CD14-positive monocyte (primary cell): Measurements from ENCODE around the gene MPP7. TPM values are rescaled to one million over a fixed set of nuclear protein-coding genes. Genes with fewer than 3 reads are reported as not detected.

ENCODE experiments used
- DNase-seq, 3 donors: peaks; one replicate each; pipeline ENCODE4 v3.0.0-alpha.2; 2011 to 2022
- H2AFZ ChIP-seq: 2 replicates; pipeline ENCODE4 v1.6.0; 2012; ENCODE audit warnings: mild to moderate bottlenecking, low read depth, low read length, inconsistent platforms; ENCODE audit not compliant: insufficient read depth, poor library complexity, severe bottlenecking
- H3K27ac ChIP-seq, 2 donors: 1 replicate in 1 of 2; 2 replicates in 1 of 2; pipeline ENCODE4 v1.5.1; 2012 to 2013; ENCODE audit warnings: low read length in 2 of 2, control low read depth in 1 of 2, inconsistent platforms in 1 of 2, low read depth in 1 of 2, mild to moderate bottlenecking in 1 of 2
- H3K27me3 ChIP-seq, 2 donors: one replicate each; pipeline versions ENCODE4 v1.6.0 to v1.6.1; 2011 to 2013; ENCODE audit warnings: low read length in 2 of 2; ENCODE audit not compliant: control insufficient read depth in 2 of 2, insufficient read depth in 2 of 2
- H3K36me3 ChIP-seq, 2 donors: replicated peaks in 1 of 2; 1 replicate in 1 of 2; 2 replicates in 1 of 2; pipeline versions ENCODE4 v1.5.1 to v1.6.1; 2012 to 2013; ENCODE audit warnings: low read length in 2 of 2, control low read depth in 1 of 2, inconsistent platforms in 1 of 2, mild to moderate bottlenecking in 1 of 2; ENCODE audit not compliant: insufficient read depth in 2 of 2, control insufficient read depth in 1 of 2
- H3K4me1 ChIP-seq, 2 donors: 1 replicate in 1 of 2; 2 replicates in 1 of 2; pipeline versions ENCODE4 v1.5.1 to v1.6.1; 2012 to 2013; ENCODE audit warnings: low read length in 2 of 2, control low read depth in 1 of 2, inconsistent platforms in 1 of 2, mild to moderate bottlenecking in 1 of 2, moderate library complexity in 1 of 2; ENCODE audit not compliant: insufficient read depth in 2 of 2, control insufficient read depth in 1 of 2
- H3K4me2 ChIP-seq: replicated peaks from 2 replicates; pipeline ENCODE3; 2012; ENCODE audit warnings: low read length, moderate library complexity, mild to moderate bottlenecking; ENCODE audit not compliant: poor library complexity, severe bottlenecking; ENCODE audit errors: extremely low read depth
- H3K4me3 ChIP-seq, 3 experiments: fragments of 200-600 bp in 1 of 3; sonication (generic) in 1 of 3; replicated peaks in 1 of 3; 1 replicate in 2 of 3; 2 replicates in 1 of 3; pipeline ENCODE4 v1.5.1; 2011 to 2013; ENCODE audit warnings: low read length in 3 of 3, mild to moderate bottlenecking in 3 of 3, control low read depth in 2 of 3, low read depth in 2 of 3, inconsistent platforms in 1 of 3, moderate library complexity in 1 of 3
- H3K79me2 ChIP-seq: 2 replicates; pipeline ENCODE4 v1.6.0; 2012; ENCODE audit warnings: mild to moderate bottlenecking, control low read depth, inconsistent platforms, low read length, moderate library complexity; ENCODE audit not compliant: insufficient read depth
- H3K9ac ChIP-seq: 2 replicates; pipeline ENCODE4 v1.6.0; 2017; ENCODE audit warnings: low read length, mild to moderate bottlenecking; ENCODE audit not compliant: insufficient read depth, poor library complexity, severe bottlenecking
- H3K9me3 ChIP-seq, 2 donors: replicated peaks in 1 of 2; 1 replicate in 1 of 2; 2 replicates in 1 of 2; pipeline versions ENCODE4 v1.5.1 to v1.6.1; 2012 to 2013; ENCODE audit warnings: low read length in 2 of 2, control low read depth in 1 of 2; ENCODE audit not compliant: control insufficient read depth in 1 of 2, insufficient read depth in 1 of 2
- H4K20me1 ChIP-seq: 2 replicates; pipeline ENCODE4 v1.6.0; 2012; ENCODE audit warnings: mild to moderate bottlenecking, low read length, control low read depth, moderate library complexity; ENCODE audit not compliant: insufficient read depth
- H3K27ac Mint-ChIP-seq, 7 donors: one replicate each; pipeline ENCODE4 v1.8.0; 2020; ENCODE audit warnings: mild to moderate bottlenecking in 7 of 7, mixed read lengths in 7 of 7, moderate library complexity in 6 of 7, inconsistent platforms in 2 of 7
- H3K27me3 Mint-ChIP-seq, 3 donors: one replicate each; pipeline ENCODE4 v1.8.0; 2021 to 2022; ENCODE audit warnings: low read depth in 3 of 3, mild to moderate bottlenecking in 3 of 3, mixed read lengths in 3 of 3, moderate library complexity in 3 of 3, inconsistent platforms in 1 of 3
- H3K36me3 Mint-ChIP-seq, 2 donors: one replicate each; pipeline ENCODE4 v1.8.0; 2020; ENCODE audit warnings: mixed read lengths in 2 of 2, inconsistent platforms in 1 of 2, mild to moderate bottlenecking in 1 of 2
- H3K4me1 Mint-ChIP-seq: one replicate; pipeline ENCODE4 v1.8.0; 2020; ENCODE audit warnings: mild to moderate bottlenecking, mixed read lengths
- H3K4me3 Mint-ChIP-seq, 2 donors: one replicate each; pipeline ENCODE4 v1.8.0; 2020; ENCODE audit warnings: mild to moderate bottlenecking in 2 of 2, mixed read lengths in 2 of 2, moderate library complexity in 1 of 2
- H3K9me3 Mint-ChIP-seq, 7 donors: one replicate each; pipeline ENCODE4 v1.8.0; 2020 to 2022; ENCODE audit warnings: mixed read lengths in 7 of 7, mild to moderate bottlenecking in 6 of 7, moderate library complexity in 6 of 7, inconsistent platforms in 2 of 7
- CTCF ChIP-seq: fragments of 200-600 bp; IDR thresholded peaks from one replicate; pipeline ENCODE4 v1.8.0; 2022; ENCODE audit warnings: antibody characterized with exemption, mild to moderate bottlenecking
- WGBS: methylation state at CpG from one replicate; pipeline ENCODE4 v1.1.5; 2013; ENCODE audit warnings: missing lambda C conversion rate; ENCODE audit not compliant: insufficient coverage; 5-methylcytosine and 5-hydroxymethylcytosine counted together
- intact Hi-C, 2 donors: fragments of 100-400 bp; cut with micrococcal nuclease; formaldehyde crosslinking; loops; one replicate each; pipeline versions ENCODE4 v1.15.0 to v1.15.1; 2023
- polyA plus RNA-seq, 3 donors: library from polyadenylated mRNA; depleted of rRNA in 1 of 3; unstranded in 2 of 3; stranded (reverse) in 1 of 3; fragments of 300-500 nt in 2 of 3; fragments of >200 nt in 1 of 3; fragmentation: Illumina TruSeq in 2 of 3; gene quantifications; 1 replicate in 2 of 3; 2 replicates in 1 of 3; pipeline ENCODE4 v1.2.3, GENCODE V29; 2012 to 2021

MPP7 gene
- polyA plus RNA-seq, 3 donors: 17.3 to 48.3 (median 33.6) TPM

- intact Hi-C loops: no loop called here
- no peaks in the 10 kb centered on the region for H3K9me3 ChIP-seq
- H3K27me3 ChIP-seq: no peaks in the 10 kb centered on the region
- Mint-ChIP-seq H3K9me3 (no peaks in the 10 kb centered on the region), H3K27ac (no peak overlapping the region), H3K27me3 (no peaks in the 10 kb centered on the region), H3K4me3 (no peak overlapping the region), H3K4me1 (peaks cover 11% of the 10 kb centered on the region), H3K36me3 (peaks cover 0 to 2% of the 10 kb centered on the region in 2 donors)
- no peak for TF ChIP-seq CTCF
- DNase-seq: no peak
- no peak overlapping the region for H3K27ac ChIP-seq
- H4K20me1 ChIP-seq: no peaks in the 10 kb centered on the region
- H3K9ac ChIP-seq: no peak overlapping the region
- H2AFZ ChIP-seq: no peak overlapping the region
- no peaks in the 10 kb centered on the region for H3K79me2 ChIP-seq
- H3K36me3 ChIP-seq: no peaks in the 10 kb centered on the region
- WGBS: no CpG with 5 or more reads among the region's 1 CpG
- H3K4me3 ChIP-seq: no peak overlapping the region
- H3K4me1 ChIP-seq: peaks cover 0 to 9% of the 10 kb centered on the region in 2 donors
- no peak overlapping the region for H3K4me2 ChIP-seq
Measured at GRCh38 chr10:28318626-28319025, 15.8 kb upstream of the MPP7 start.

GRCh38 chr10:28317760-28318159 is 14.9 kb upstream of the MPP7 start:
- Histone ChIP-seq H3K4me3 (no peak overlapping the region), H3K9ac (no peak overlapping the region), H3K4me2 (no peak overlapping the region), H3K27me3 (no peaks in the 10 kb centered on the region), H3K9me3 (no peaks in the 10 kb centered on the region), H3K4me1 (peaks cover 0 to 9% of the 10 kb centered on the region in 2 donors), H2AFZ (no peak overlapping the region), H4K20me1 (no peaks in the 10 kb centered on the region), H3K27ac (no peak overlapping the region), H3K79me2 (no peaks in the 10 kb centered on the region), H3K36me3 (no peaks in the 10 kb centered on the region)
- DNase-seq: no peak
- H3K4me3 Mint-ChIP-seq: no peak overlapping the region
- 92% methylated on average over 6 of the region's 7 CpGs for WGBS
- peaks cover 0 to 2% of the 10 kb centered on the region in 2 donors for H3K36me3 Mint-ChIP-seq
- no peaks in the 10 kb centered on the region for H3K27me3 Mint-ChIP-seq
- H3K9me3 Mint-ChIP-seq: no peaks in the 10 kb centered on the region
- TF ChIP-seq CTCF: no peak
- H3K4me1 Mint-ChIP-seq: peaks cover 12% of the 10 kb centered on the region
- H3K27ac Mint-ChIP-seq: no peak overlapping the region
- intact Hi-C loops: no loop called here
